ENCODE results near the gene CDH4.

The CDH4 gene

GRCh38 chr20:61494763-61495575 lies 242.9 kb downstream of the CDH4 start:
- DNase-seq (ENCODE audit: low spot score): peak; percentile 59

DNA sequence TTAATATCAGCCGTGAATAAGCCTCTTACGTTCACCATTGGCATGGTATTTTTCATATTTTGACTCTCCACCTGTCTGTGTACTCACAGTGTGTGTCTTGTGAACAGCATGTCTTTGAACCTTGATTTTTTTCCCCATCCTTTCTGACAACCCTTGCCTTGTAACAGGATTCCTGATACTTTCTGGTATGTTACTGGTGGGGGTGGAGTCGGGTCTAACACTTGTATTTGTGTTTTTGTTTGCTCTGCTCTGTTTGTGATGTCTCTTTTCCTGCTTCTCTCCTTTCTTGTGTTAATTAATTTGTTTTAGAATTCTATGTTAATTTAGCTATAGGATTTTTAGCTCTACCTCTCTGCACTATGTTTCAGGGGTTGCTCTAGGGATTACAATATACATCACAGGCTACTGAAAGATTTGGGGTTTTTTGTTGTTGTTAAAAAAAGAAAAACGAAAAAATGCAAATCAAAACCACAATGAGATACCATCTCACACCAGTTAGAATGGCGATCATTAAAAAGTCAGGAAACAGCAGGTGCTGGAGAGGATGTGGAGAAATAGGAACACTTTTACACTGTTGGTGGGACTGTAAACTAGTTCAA lies 245.1 kb downstream of the CDH4 start:
- DNase-seq (ENCODE audit: low spot score): no peak

GRCh38 chr20:61499859-61500554 lies 247.9 kb downstream of the CDH4 start:
- no peak for DNase-seq (ENCODE audit: low spot score)

- DNase-seq (ENCODE audit: low spot score): no peak
Observed at GRCh38 chr20:61500791-61501321, 248.8 kb downstream of the CDH4 start.

GRCh38 chr20:61502433-61502832 lies 250.4 kb downstream of the CDH4 start:
- DNase-seq (ENCODE audit: low spot score): no peak

DNA sequence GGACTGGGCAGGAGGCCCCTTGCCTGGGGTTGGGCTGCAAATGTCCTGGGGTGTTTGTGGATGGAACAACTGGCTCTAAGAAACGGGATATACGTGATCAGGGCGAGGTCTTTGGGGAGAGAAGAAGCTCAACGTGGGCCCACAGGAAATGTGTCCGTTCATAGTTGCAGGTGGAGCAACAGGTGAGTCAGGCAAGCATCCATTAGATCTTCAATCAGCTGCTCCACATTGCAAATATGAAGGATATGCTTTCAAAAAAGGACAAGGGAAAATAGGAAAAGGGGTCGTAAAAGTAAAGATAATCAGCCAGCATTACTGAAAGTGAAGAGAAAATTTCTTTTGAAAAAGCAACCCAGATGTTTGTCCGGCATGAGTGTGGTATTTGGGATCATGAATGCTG lies 251.0 kb downstream of the CDH4 start:
- DNase-seq (ENCODE audit: low spot score): no peak

GRCh38 chr20:61505508-61505907 lies 253.4 kb downstream of the CDH4 start:
- no peak for DNase-seq (ENCODE audit: low spot score)

- DNase-seq (ENCODE audit: low spot score): no peak
Observed at GRCh38 chr20:61507778-61508177, 255.7 kb downstream of the CDH4 start.

DNA sequence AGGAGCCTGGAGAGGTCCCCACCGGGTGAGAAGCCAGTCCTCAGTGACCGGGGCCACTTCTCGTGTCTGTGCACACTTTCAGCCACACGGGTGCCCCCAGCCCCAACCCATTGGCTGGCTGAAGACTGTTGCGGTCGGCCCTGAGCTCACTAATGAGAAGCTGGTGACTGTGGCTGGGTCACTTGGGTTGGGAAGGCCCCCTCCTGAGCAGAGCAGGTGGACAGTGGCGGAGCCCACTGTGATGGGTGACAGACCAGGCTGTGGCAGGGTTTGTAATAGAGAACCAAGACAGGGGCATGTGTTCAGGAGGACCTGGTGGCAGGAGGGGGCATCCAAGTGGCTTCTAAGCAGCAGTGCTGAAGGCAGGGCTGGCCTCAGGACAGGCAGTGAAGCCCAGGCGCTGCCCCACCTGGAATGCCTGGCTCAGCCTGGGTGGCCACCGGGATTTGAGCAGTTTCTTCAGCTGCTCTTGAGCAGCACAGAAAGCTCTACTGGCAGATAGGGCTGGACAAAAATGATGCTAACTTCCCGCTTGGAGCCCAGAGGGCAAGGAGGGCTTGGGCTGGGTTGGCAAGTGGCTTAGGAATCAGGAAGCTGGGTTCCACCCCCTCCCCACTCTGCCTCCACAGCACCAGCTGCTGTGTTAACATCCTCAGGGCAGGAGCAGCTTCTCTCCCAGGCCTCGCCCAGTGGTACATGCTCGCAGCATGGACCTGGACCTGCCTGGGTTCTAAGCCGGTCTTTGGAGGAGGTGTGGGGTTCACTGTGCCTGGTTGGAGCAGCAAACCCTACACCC lies 256.4 kb downstream of the CDH4 start:
- DNase-seq (ENCODE audit: low spot score): no peak

- DNase-seq (ENCODE audit: low spot score): no peak
Observed at GRCh38 chr20:61510778-61511330, 258.8 kb downstream of the CDH4 start.

DNA sequence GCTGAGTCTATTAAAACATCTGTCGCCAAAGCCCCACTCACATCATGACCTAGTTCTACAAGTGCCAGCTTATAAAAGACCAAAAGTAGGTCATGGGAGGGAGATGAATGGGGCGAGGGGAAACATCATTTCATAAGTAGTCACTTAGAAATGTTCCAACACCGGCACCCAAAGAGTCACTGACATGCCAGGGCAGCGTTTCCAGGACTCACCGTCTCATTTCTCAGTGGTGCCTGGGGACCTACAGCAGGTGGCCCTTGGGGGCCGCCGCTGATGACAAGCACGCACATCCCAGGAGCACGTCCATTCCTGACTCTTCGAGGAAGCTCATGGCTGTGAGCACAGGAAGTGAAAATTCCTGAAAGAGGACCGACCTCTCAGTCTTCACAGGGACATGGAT lies 260.4 kb downstream of the CDH4 start:
- DNase-seq (ENCODE audit: low spot score): no peak

DNA sequence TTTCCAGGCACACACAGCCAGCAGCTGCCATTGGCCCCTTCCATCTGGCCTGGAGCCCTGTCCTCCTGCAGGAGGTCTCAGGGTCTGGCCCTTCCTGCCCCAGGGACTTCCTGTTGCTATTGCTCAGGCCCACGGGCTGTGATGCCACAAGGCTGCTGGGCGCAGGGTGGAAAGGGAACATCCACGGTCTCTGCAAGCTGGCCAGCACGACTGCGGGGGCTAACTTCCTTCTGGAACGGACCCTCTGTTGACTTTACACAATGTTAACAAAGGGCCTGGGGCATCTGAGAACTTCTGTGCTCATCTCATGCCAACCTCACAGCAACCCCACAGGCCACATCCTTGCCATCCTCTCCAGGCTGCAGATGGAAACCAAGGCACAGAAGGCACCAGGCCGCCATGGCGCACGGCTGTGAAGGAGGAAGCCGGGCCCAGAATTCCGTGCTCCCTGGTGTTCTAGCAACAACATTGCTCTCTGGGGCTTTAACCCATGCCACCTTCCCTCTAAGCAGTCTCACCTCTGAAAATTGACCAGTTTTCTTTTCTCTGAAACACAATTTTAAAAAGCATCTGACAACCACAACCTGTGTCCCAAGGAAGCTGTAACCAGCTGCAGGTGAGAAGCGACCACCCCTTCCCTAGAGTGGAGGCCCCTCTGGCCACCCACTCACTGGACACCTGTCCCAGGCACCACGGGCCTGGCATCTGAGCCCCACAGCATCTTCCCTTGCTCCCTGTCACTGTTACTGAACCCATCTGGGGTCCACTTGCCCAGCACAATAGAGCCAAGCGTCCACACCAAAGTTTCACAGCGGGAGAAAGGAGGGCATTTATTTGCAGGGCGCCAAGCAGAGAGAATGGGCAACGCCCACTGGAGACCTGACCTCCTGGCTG lies 261.3 kb downstream of the CDH4 start:
- no peak for DNase-seq (ENCODE audit: low spot score)

DNA sequence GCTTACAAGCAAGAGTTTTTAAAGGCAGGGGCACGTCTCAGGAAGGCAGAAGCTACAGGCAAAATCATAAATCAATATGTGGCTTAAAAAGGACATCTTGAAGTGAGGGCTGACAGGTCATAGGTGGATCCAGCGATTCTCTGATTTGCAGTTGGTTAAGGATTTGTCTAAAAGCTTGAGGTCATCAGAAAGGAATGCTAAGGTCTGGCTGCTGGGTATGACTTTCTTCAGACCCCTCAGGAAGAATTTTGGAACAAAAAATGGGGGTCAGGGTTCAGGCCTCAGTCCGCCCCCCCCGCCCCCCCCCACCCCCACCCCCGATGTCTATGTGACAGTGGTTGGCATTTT lies 261.9 kb downstream of the CDH4 start:
- DNase-seq (ENCODE audit: low spot score): no peak

DNA sequence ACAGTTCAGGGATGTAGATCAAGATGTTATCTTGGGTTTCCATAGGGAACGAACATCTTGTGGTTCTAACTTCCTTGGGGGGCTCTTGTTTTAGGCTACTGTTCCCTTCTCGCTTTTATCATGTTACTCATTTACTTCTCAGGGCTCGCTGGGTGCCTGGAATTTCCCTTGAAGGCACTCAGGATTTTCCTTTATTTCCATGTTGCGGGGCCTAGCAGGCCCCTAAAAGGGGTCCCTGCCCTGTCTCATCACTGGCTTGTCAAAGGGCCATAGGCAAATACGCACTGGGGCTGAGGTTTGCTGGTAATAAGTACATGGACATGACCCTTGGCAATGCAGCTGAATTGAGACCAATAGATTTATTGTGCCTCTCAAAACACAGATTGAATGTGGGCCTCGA lies 262.3 kb downstream of the CDH4 start:
- no peak for DNase-seq (ENCODE audit: low spot score)

DNA sequence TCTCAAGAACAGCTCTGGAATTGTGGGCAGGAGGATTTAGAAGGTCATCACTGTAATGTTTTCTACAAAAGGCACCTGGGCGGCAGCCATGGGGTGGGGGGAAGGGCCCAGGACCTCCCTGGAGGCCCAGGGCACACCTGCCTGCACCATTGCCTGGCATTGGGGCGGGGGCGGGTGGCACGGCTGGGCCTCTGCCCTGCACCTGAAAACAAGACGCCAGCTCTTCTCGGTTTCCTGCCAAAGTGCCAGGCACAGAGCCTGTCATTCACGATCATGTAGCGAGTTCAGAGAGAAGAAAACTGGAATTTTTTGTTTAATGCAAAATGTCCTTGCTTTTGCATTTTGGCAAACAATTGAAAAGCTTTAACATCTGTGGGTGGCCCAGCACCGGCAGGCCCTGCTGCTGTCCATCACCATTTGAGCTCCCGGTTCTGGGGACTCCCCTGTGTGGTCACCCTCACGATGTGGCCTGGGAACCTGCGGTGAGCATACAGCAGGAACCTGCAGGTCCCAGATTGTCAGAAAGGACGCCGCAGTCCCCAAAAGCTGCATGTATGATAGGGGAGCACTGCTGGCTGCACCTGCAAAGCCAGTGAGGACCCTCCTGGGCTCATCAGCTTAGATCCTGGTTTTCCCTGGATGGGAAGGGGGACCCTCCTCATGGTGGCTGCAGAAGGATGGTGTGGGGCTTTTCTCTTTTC lies 262.9 kb downstream of the CDH4 start:
- DNase-seq (ENCODE audit: low spot score): no peak

DNA sequence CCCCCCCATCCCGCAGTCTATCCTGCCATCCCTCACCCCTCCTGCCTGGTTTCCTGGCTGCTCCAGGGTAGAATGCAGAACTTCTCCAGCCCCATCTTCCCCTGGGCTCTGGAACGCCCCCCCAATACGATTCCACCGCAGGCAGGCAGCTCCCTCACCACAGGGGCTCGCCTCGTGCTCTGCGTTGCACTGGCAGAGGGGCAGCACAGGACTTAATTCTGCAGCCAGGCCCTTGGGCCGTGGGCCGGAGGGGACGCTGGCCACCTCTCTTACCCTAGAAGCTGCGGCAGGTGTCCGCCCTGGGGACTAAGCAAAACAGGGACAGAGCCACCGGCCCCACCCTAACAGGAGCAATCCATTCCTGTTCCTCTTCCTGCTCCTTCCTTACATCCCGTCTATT lies 263.9 kb downstream of the CDH4 start:
- DNase-seq (ENCODE audit: low spot score): no peak

GRCh38 chr20:61516346-61517208 lies 264.5 kb downstream of the CDH4 start:
- DNase-seq (ENCODE audit: low spot score): no peak

- no peak for DNase-seq (ENCODE audit: low spot score)
Observed at GRCh38 chr20:61517419-61517818, 265.4 kb downstream of the CDH4 start.

DNA sequence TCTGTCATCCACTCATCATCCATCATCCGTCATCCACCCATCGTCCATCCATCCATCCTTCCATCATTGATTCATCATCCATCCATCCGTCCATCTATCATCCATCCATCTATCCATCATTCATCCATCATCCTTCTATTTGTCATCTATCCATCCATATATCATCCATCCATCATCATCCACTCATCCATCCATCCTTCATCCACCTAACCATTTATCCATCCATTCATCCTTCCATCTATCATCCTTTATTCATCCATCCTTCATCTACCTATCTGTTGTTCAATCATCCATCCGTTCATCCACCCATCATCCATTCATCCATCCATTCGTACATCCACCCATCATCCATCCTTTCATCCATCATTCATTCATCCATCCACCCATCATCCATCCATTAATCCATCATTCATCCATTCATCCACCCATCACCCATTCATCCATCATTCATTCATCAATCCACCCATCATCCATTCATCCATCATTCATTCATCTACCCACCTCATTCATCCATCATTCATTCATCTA lies 266.4 kb downstream of the CDH4 start:
- DNase-seq (ENCODE audit: low spot score): no peak

Measured in left forelimb (tissue), 1 donor.